ENCODE data around the gene DNLZ. TPM values are rescaled to one million over a fixed set of nuclear protein-coding genes. Genes with fewer than 3 reads are reported as not detected.

DNLZ gene
- total and polyA plus RNA-seq, 9 of the 15 experiments (the other 6 are each of a cell fraction or from before 2014, with no cell fraction given) = 0.17 to 44.6 (median 3.4) TPM

GRCh38 chr9:136342181-136343120, 21.1 kb downstream of the DNLZ start (continued):
- TF ChIP-seq, protein P1, sequence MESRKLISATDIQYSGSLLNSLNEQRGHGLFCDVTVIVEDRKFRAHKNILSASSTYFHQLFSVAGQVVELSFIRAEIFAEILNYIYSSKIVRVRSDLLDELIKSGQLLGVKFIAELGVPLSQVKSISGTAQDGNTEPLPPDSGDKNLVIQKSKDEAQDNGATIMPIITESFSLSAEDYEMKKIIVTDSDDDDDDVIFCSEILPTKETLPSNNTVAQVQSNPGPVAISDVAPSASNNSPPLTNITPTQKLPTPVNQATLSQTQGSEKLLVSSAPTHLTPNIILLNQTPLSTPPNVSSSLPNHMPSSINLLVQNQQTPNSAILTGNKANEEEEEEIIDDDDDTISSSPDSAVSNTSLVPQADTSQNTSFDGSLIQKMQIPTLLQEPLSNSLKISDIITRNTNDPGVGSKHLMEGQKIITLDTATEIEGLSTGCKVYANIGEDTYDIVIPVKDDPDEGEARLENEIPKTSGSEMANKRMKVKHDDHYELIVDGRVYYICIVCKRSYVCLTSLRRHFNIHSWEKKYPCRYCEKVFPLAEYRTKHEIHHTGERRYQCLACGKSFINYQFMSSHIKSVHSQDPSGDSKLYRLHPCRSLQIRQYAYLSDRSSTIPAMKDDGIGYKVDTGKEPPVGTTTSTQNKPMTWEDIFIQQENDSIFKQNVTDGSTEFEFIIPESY (CRISPR knock-in tag; IDR thresholded peaks at IDR 0.05) = peak; percentile 32; the same call in 1 of the 2 replicates
- TF ChIP-seq FOXK2 (conservative IDR thresholded peaks at IDR 0.05 in 1 of 2, IDR thresholded peaks at IDR 0.05 in 1 of 2; ENCODE audit: low read depth in 2 of 2) (peak; percentile 87 to 92; a peak in 3 of 4 replicates), ZNF124 (CRISPR knock-in tag; IDR thresholded peaks at IDR 0.05) (no peak), MYNN (IDR thresholded peaks at IDR 0.05) (peak; percentile 74; the same call in 1 of the 2 replicates), MYNN (CRISPR knock-in tag; IDR thresholded peaks at IDR 0.05) (no peak), ZFP30 (CRISPR knock-in tag; IDR thresholded peaks at IDR 0.05; ENCODE audit: borderline replicate concordance) (no peak), BHLHE40 (IDR thresholded peaks at IDR 0.05; ENCODE audit: low read length) (no peak), HOMEZ (CRISPR knock-in tag; IDR thresholded peaks at IDR 0.05) (no peak), XRCC4 (IDR thresholded peaks at IDR 0.05; ENCODE audit: extremely low read depth, insufficient read depth, insufficient read length) (no peak), ZNF79 (CRISPR knock-in tag; IDR thresholded peaks at IDR 0.05; ENCODE audit: low read depth) (no peak), MYC (IDR thresholded peaks at IDR 0.05; ENCODE audit: low read depth, low read length) (peak; percentile 51; the same call in 1 of the 2 replicates), MYC (CRISPR knock-in tag; IDR thresholded peaks at IDR 0.05; ENCODE audit: borderline replicate concordance, low read depth) (no peak), CCNT2 (IDR thresholded peaks at IDR 0.05; ENCODE audit: borderline replicate concordance, extremely low read depth, insufficient read length, low read depth, low read length) (peak; percentile 82), MIER1 (IDR thresholded peaks at IDR 0.05; ENCODE audit: low read depth) (no peak), ZNF695 (CRISPR knock-in tag; IDR thresholded peaks at IDR 0.05) (no peak), ELK1 (CRISPR knock-in tag; IDR thresholded peaks at IDR 0.05) (no peak), CREM (IDR thresholded peaks at IDR 0.05; ENCODE audit: low read depth) (peak; percentile 81), PURB (CRISPR knock-in tag; IDR thresholded peaks at IDR 0.05; ENCODE audit: low read depth) (no peak)
- TF ChIP-seq, protein P2, sequence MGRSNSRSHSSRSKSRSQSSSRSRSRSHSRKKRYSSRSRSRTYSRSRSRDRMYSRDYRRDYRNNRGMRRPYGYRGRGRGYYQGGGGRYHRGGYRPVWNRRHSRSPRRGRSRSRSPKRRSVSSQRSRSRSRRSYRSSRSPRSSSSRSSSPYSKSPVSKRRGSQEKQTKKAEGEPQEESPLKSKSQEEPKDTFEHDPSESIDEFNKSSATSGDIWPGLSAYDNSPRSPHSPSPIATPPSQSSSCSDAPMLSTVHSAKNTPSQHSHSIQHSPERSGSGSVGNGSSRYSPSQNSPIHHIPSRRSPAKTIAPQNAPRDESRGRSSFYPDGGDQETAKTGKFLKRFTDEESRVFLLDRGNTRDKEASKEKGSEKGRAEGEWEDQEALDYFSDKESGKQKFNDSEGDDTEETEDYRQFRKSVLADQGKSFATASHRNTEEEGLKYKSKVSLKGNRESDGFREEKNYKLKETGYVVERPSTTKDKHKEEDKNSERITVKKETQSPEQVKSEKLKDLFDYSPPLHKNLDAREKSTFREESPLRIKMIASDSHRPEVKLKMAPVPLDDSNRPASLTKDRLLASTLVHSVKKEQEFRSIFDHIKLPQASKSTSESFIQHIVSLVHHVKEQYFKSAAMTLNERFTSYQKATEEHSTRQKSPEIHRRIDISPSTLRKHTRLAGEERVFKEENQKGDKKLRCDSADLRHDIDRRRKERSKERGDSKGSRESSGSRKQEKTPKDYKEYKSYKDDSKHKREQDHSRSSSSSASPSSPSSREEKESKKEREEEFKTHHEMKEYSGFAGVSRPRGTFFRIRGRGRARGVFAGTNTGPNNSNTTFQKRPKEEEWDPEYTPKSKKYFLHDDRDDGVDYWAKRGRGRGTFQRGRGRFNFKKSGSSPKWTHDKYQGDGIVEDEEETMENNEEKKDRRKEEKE (IDR thresholded peaks at IDR 0.05; ENCODE audit: borderline replicate concordance in 1 of 2, control insufficient read depth in 1 of 2, low read depth in 2 of 2, low read length in 1 of 2) = no peak

Data from K562 (cell line).